ENCODE data around the gene TMEM187.

Gene TMEM187

GRCh38 chrX:154011376-154012335, 39.1 kb downstream of the TMEM187 start:
- Mint-ChIP-seq H3K27ac (peak overlapping the region in 1 of 2 donors; percentile 71), H3K27me3 (no peaks in the 10 kb centered on the region), H3K4me3 (no peak overlapping the region), H3K9me3 (no peaks in the 10 kb centered on the region), H3K4me1 (peaks cover 41% of the 10 kb centered on the region)
- no peak for ATAC-seq
- no peak for DNase-seq

- H3K4me3 Mint-ChIP-seq, result no peak overlapping the region
- H3K4me1 Mint-ChIP-seq, result peaks cover 43% of the 10 kb centered on the region
- H3K27me3 Mint-ChIP-seq, result no peaks in the 10 kb centered on the region
- H3K27ac Mint-ChIP-seq, result no peak overlapping the region
- DNase-seq (no peak), ATAC-seq (no peak)
- H3K9me3 Mint-ChIP-seq, result no peaks in the 10 kb centered on the region
Observed at GRCh38 chrX:154012336-154012991, 39.9 kb downstream of the TMEM187 start.

GRCh38 chrX:154013001-154013421, 40.5 kb downstream of the TMEM187 start:
- Mint-ChIP-seq H3K4me3 (no peak overlapping the region), H3K9me3 (no peaks in the 10 kb centered on the region), H3K4me1 (peaks cover 42% of the 10 kb centered on the region), H3K27me3 (no peaks in the 10 kb centered on the region), H3K27ac (no peak overlapping the region)
- ATAC-seq, result no peak
- DNase-seq, result no peak

- Mint-ChIP-seq H3K9me3 (no peaks in the 10 kb centered on the region), H3K4me3 (no peak overlapping the region), H3K27me3 (no peaks in the 10 kb centered on the region), H3K27ac (peak overlapping the region in 1 of 2 donors; percentile 88), H3K4me1 (peaks cover 39% of the 10 kb centered on the region)
- DNase-seq (peak; percentile 43 to 55), ATAC-seq (peak; percentile 82)
Observed at GRCh38 chrX:154013614-154014360, 41.2 kb downstream of the TMEM187 start.

- H3K9me3 Mint-ChIP-seq, result no peaks in the 10 kb centered on the region
- DNase-seq (no peak), ATAC-seq (no peak)
- peak overlapping the region; percentile 8 to 63 for H3K4me3 Mint-ChIP-seq
- no peaks in the 10 kb centered on the region for H3K27me3 Mint-ChIP-seq
- peak overlapping the region; percentile 58 to 74 for H3K27ac Mint-ChIP-seq
- H3K4me1 Mint-ChIP-seq, result peaks cover 39% of the 10 kb centered on the region
Observed at GRCh38 chrX:154014429-154015380, 42.2 kb downstream of the TMEM187 start.

GRCh38 chrX:154015581-154016264, 43.2 kb downstream of the TMEM187 start:
- Mint-ChIP-seq H3K27ac (peak overlapping the region in 1 of 2 donors; percentile 96), H3K4me3 (peak overlapping the region; percentile 38 to 63), H3K27me3 (no peaks in the 10 kb centered on the region), H3K4me1 (peaks cover 44% of the 10 kb centered on the region), H3K9me3 (no peaks in the 10 kb centered on the region)
- no peak for ATAC-seq
- DNase-seq, result no peak

GRCh38 chrX:154016366-154017076, 44.0 kb downstream of the TMEM187 start:
- no peak for ATAC-seq
- no peak overlapping the region for H3K4me3 Mint-ChIP-seq
- DNase-seq, result no peak
- H3K27ac Mint-ChIP-seq, result no peak overlapping the region
- no peaks in the 10 kb centered on the region for H3K9me3 Mint-ChIP-seq
- peaks cover 49% of the 10 kb centered on the region for H3K4me1 Mint-ChIP-seq
- no peaks in the 10 kb centered on the region for H3K27me3 Mint-ChIP-seq

GRCh38 chrX:154017766-154018517, 45.4 kb downstream of the TMEM187 start:
- ATAC-seq (no peak), DNase-seq (no peak)
- H3K4me3 Mint-ChIP-seq, result peak overlapping the region; percentile 87 to 92
- no peaks in the 10 kb centered on the region for H3K9me3 Mint-ChIP-seq
- peak overlapping the region; percentile 65 to 96 for H3K27ac Mint-ChIP-seq
- no peaks in the 10 kb centered on the region for H3K27me3 Mint-ChIP-seq
- peaks cover 47% of the 10 kb centered on the region for H3K4me1 Mint-ChIP-seq

GRCh38 chrX:154018518-154019060, 46.0 kb downstream of the TMEM187 start:
- ATAC-seq, result no peak
- H3K4me3 Mint-ChIP-seq, result peak overlapping the region; percentile 87 to 92
- H3K9me3 Mint-ChIP-seq, result no peaks in the 10 kb centered on the region
- H3K27me3 Mint-ChIP-seq, result no peaks in the 10 kb centered on the region
- peaks cover 47% of the 10 kb centered on the region for H3K4me1 Mint-ChIP-seq
- H3K27ac Mint-ChIP-seq, result peak overlapping the region; percentile 96
- DNase-seq, result no peak

- ATAC-seq (peak; percentile 44), DNase-seq (peak; percentile 13 to 46)
- no peaks in the 10 kb centered on the region for H3K27me3 Mint-ChIP-seq
- H3K9me3 Mint-ChIP-seq, result no peaks in the 10 kb centered on the region
- peaks cover 47% of the 10 kb centered on the region for H3K4me1 Mint-ChIP-seq
- H3K4me3 Mint-ChIP-seq, result peak overlapping the region; percentile 87 to 92
- peak overlapping the region; percentile 96 for H3K27ac Mint-ChIP-seq
Observed at GRCh38 chrX:154019061-154019621, 46.6 kb downstream of the TMEM187 start.

GRCh38 chrX:154019633-154020528, 47.3 kb downstream of the TMEM187 start, which contains the start of gene IRAK1:
Gene IRAK1, minus strand, starts transcription at chrX:154019902. Its CDS starts 90 bp downstream, at chrX:154019812.
- Mint-ChIP-seq H3K27me3 (no peaks in the 10 kb centered on the region), H3K27ac (peak within 1 kb of the TSS; percentile 97), H3K9me3 (no peaks in the 10 kb centered on the region), H3K4me1 (peaks cover 41% of the 10 kb centered on the region), H3K4me3 (peak within 1 kb of the TSS; percentile 95)
- DNase-seq, result peak; percentile 51 to 59
- peak; percentile 79 for ATAC-seq

All from stimulated activated naive CD8-positive, alpha-beta T cell treated with anti-CD3 and anti-CD28 coated beads, Interleukin-15, amount 100 ng/mL, for 72 hours (primary cell).